CD14-positive monocyte (primary cell): ENCODE measurements around the gene SLC22A23. TPM values are rescaled to one million over a fixed set of nuclear protein-coding genes. Genes with fewer than 3 reads are reported as not detected.

Experiments used
- DNase-seq, 3 donors: peaks; one replicate each; pipeline ENCODE4 v3.0.0-alpha.2; 2011 to 2022
- H2AFZ ChIP-seq: 2 replicates; pipeline ENCODE4 v1.6.0; 2012; ENCODE audit warnings: mild to moderate bottlenecking, low read depth, low read length, inconsistent platforms; ENCODE audit not compliant: insufficient read depth, poor library complexity, severe bottlenecking
- H3K27ac ChIP-seq, 2 donors: 1 replicate in 1 of 2; 2 replicates in 1 of 2; pipeline ENCODE4 v1.5.1; 2012 to 2013; ENCODE audit warnings: low read length in 2 of 2, control low read depth in 1 of 2, inconsistent platforms in 1 of 2, low read depth in 1 of 2, mild to moderate bottlenecking in 1 of 2
- H3K27me3 ChIP-seq, 2 donors: one replicate each; pipeline versions ENCODE4 v1.6.0 to v1.6.1; 2011 to 2013; ENCODE audit warnings: low read length in 2 of 2; ENCODE audit not compliant: control insufficient read depth in 2 of 2, insufficient read depth in 2 of 2
- H3K36me3 ChIP-seq, 2 donors: replicated peaks in 1 of 2; 1 replicate in 1 of 2; 2 replicates in 1 of 2; pipeline versions ENCODE4 v1.5.1 to v1.6.1; 2012 to 2013; ENCODE audit warnings: low read length in 2 of 2, control low read depth in 1 of 2, inconsistent platforms in 1 of 2, mild to moderate bottlenecking in 1 of 2; ENCODE audit not compliant: insufficient read depth in 2 of 2, control insufficient read depth in 1 of 2
- H3K4me1 ChIP-seq, 2 donors: 1 replicate in 1 of 2; 2 replicates in 1 of 2; pipeline versions ENCODE4 v1.5.1 to v1.6.1; 2012 to 2013; ENCODE audit warnings: low read length in 2 of 2, control low read depth in 1 of 2, inconsistent platforms in 1 of 2, mild to moderate bottlenecking in 1 of 2, moderate library complexity in 1 of 2; ENCODE audit not compliant: insufficient read depth in 2 of 2, control insufficient read depth in 1 of 2
- H3K4me2 ChIP-seq: replicated peaks from 2 replicates; pipeline ENCODE3; 2012; ENCODE audit warnings: low read length, moderate library complexity, mild to moderate bottlenecking; ENCODE audit not compliant: poor library complexity, severe bottlenecking; ENCODE audit errors: extremely low read depth
- H3K4me3 ChIP-seq, 3 experiments: fragments of 200-600 bp in 1 of 3; sonication (generic) in 1 of 3; replicated peaks in 1 of 3; 1 replicate in 2 of 3; 2 replicates in 1 of 3; pipeline ENCODE4 v1.5.1; 2011 to 2013; ENCODE audit warnings: low read length in 3 of 3, mild to moderate bottlenecking in 3 of 3, control low read depth in 2 of 3, low read depth in 2 of 3, inconsistent platforms in 1 of 3, moderate library complexity in 1 of 3
- H3K79me2 ChIP-seq: 2 replicates; pipeline ENCODE4 v1.6.0; 2012; ENCODE audit warnings: mild to moderate bottlenecking, control low read depth, inconsistent platforms, low read length, moderate library complexity; ENCODE audit not compliant: insufficient read depth
- H3K9ac ChIP-seq: 2 replicates; pipeline ENCODE4 v1.6.0; 2017; ENCODE audit warnings: low read length, mild to moderate bottlenecking; ENCODE audit not compliant: insufficient read depth, poor library complexity, severe bottlenecking
- H3K9me3 ChIP-seq, 2 donors: replicated peaks in 1 of 2; 1 replicate in 1 of 2; 2 replicates in 1 of 2; pipeline versions ENCODE4 v1.5.1 to v1.6.1; 2012 to 2013; ENCODE audit warnings: low read length in 2 of 2, control low read depth in 1 of 2; ENCODE audit not compliant: control insufficient read depth in 1 of 2, insufficient read depth in 1 of 2
- H4K20me1 ChIP-seq: 2 replicates; pipeline ENCODE4 v1.6.0; 2012; ENCODE audit warnings: mild to moderate bottlenecking, low read length, control low read depth, moderate library complexity; ENCODE audit not compliant: insufficient read depth
- H3K27ac Mint-ChIP-seq, 7 donors: one replicate each; pipeline ENCODE4 v1.8.0; 2020; ENCODE audit warnings: mild to moderate bottlenecking in 7 of 7, mixed read lengths in 7 of 7, moderate library complexity in 6 of 7, inconsistent platforms in 2 of 7
- H3K27me3 Mint-ChIP-seq, 3 donors: one replicate each; pipeline ENCODE4 v1.8.0; 2021 to 2022; ENCODE audit warnings: low read depth in 3 of 3, mild to moderate bottlenecking in 3 of 3, mixed read lengths in 3 of 3, moderate library complexity in 3 of 3, inconsistent platforms in 1 of 3
- H3K36me3 Mint-ChIP-seq, 2 donors: one replicate each; pipeline ENCODE4 v1.8.0; 2020; ENCODE audit warnings: mixed read lengths in 2 of 2, inconsistent platforms in 1 of 2, mild to moderate bottlenecking in 1 of 2
- H3K4me1 Mint-ChIP-seq: one replicate; pipeline ENCODE4 v1.8.0; 2020; ENCODE audit warnings: mild to moderate bottlenecking, mixed read lengths
- H3K4me3 Mint-ChIP-seq, 2 donors: one replicate each; pipeline ENCODE4 v1.8.0; 2020; ENCODE audit warnings: mild to moderate bottlenecking in 2 of 2, mixed read lengths in 2 of 2, moderate library complexity in 1 of 2
- H3K9me3 Mint-ChIP-seq, 7 donors: one replicate each; pipeline ENCODE4 v1.8.0; 2020 to 2022; ENCODE audit warnings: mixed read lengths in 7 of 7, mild to moderate bottlenecking in 6 of 7, moderate library complexity in 6 of 7, inconsistent platforms in 2 of 7
- WGBS: methylation state at CpG from one replicate; pipeline ENCODE4 v1.1.5; 2013; ENCODE audit warnings: missing lambda C conversion rate; ENCODE audit not compliant: insufficient coverage; 5-methylcytosine and 5-hydroxymethylcytosine counted together
- intact Hi-C, 2 donors: fragments of 100-400 bp; cut with micrococcal nuclease; formaldehyde crosslinking; loops; one replicate each; pipeline versions ENCODE4 v1.15.0 to v1.15.1; 2023
- polyA plus RNA-seq, 3 donors: library from polyadenylated mRNA; depleted of rRNA in 1 of 3; unstranded in 2 of 3; stranded (reverse) in 1 of 3; fragments of 300-500 nt in 2 of 3; fragments of >200 nt in 1 of 3; fragmentation: Illumina TruSeq in 2 of 3; gene quantifications; 1 replicate in 2 of 3; 2 replicates in 1 of 3; pipeline ENCODE4 v1.2.3, GENCODE V29; 2012 to 2021
- TF ChIP-seq, protein P1 (sequence below): fragments of 200-600 bp; IDR thresholded peaks from one replicate; pipeline ENCODE4 v1.8.0; 2022; ENCODE audit warnings: antibody characterized with exemption, mild to moderate bottlenecking

Gene SLC22A23
- polyA plus RNA-seq, 3 donors: 0.08 TPM; not detected in 2

DNA sequence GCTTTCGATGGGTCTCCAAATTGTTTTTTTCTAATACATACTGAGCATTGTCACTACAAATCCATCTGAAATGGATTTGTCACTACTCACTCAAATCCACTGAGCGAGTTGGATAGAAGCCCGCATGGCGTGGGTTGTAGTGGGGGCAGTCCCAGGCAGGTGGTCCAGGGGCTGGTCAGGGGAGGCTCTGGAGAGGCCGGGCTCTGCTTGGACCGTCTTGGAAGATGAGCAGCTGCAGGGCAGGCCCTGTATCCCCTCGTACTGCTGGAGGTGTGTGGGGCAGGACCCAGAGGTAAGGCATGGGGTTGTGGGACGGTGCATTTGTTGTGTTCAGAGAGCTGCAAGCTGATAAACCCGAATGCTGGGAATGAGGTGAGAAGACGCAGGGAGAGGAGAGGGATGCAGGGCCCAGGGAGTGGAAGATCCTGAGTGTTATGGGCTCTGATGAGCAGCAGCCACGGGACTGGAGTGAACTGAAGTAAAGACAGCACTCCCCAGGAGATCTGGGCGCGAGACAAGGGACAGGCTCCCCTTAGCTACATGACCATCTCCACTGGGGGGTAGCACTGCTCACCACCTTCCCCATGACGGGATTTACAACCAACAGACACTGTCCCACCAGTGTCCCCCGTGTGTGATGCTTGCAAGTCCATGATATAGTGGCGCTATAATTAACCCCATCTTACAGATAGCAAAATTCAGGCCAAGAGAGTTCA lies 152.2 kb downstream of the SLC22A23 start:
- intact Hi-C loops: no loop called here
- no peak for DNase-seq
- no peaks in the 10 kb centered on the region for H3K36me3 Mint-ChIP-seq
- H3K4me3 ChIP-seq: no peak overlapping the region
- no peak overlapping the region for H3K4me2 ChIP-seq
- 94% methylated on average over 10 of the region's 16 CpGs for WGBS
- no peak overlapping the region for H3K4me3 Mint-ChIP-seq
- H2AFZ ChIP-seq: no peak overlapping the region
- H3K9me3 Mint-ChIP-seq: peaks cover 0 to 7% (median 3%) of the 10 kb centered on the region in 7 donors
- H3K27me3 ChIP-seq: no peaks in the 10 kb centered on the region
- H3K27me3 Mint-ChIP-seq: peaks cover 5 to 10% (median 8%) of the 10 kb centered on the region in 3 donors
- H3K9me3 ChIP-seq: no peaks in the 10 kb centered on the region
- no peaks in the 10 kb centered on the region for H3K79me2 ChIP-seq
- H3K4me1 Mint-ChIP-seq: no peaks in the 10 kb centered on the region
- H3K27ac Mint-ChIP-seq: peak overlapping the region in 1 of 7 donors; percentile 23
- no peak overlapping the region for H3K9ac ChIP-seq
- H3K36me3 ChIP-seq: no peaks in the 10 kb centered on the region
- no peak overlapping the region for H3K27ac ChIP-seq
- no peaks in the 10 kb centered on the region for H3K4me1 ChIP-seq
- H4K20me1 ChIP-seq: no peaks in the 10 kb centered on the region
- TF ChIP-seq, protein P1, sequence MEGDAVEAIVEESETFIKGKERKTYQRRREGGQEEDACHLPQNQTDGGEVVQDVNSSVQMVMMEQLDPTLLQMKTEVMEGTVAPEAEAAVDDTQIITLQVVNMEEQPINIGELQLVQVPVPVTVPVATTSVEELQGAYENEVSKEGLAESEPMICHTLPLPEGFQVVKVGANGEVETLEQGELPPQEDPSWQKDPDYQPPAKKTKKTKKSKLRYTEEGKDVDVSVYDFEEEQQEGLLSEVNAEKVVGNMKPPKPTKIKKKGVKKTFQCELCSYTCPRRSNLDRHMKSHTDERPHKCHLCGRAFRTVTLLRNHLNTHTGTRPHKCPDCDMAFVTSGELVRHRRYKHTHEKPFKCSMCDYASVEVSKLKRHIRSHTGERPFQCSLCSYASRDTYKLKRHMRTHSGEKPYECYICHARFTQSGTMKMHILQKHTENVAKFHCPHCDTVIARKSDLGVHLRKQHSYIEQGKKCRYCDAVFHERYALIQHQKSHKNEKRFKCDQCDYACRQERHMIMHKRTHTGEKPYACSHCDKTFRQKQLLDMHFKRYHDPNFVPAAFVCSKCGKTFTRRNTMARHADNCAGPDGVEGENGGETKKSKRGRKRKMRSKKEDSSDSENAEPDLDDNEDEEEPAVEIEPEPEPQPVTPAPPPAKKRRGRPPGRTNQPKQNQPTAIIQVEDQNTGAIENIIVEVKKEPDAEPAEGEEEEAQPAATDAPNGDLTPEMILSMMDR: no peak

DNA sequence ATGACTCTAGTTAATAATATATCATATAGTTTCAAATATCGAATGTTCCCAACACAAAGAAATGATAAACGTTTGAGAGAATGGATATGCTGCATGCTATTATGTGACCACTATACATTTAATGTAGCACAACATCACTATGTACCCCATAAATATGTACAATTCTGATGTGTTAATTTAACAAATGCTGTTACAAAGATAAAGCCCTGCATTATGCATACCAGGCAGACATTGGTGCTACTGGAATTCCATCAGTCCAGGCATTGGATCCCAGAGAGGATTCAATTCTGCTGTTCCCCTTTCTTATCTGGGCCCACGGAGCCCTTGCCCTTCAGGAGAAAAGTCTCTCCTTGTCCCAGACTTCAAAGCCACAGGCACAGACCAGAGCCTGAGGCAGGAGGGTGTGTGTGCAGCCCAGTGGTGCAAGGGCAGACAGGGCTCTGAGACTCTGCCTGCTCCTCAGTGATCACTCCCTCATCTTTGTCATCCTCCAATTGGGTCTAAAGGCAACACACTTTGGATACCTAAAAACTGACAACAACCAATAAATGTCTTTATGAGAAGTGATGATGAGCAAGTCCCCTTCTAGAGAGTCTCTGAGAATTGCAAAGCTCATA lies 152.9 kb downstream of the SLC22A23 start:
- Histone ChIP-seq H3K27me3 (no peaks in the 10 kb centered on the region), H3K9me3 (no peaks in the 10 kb centered on the region), H3K79me2 (no peaks in the 10 kb centered on the region), H3K4me3 (no peak overlapping the region), H2AFZ (no peak overlapping the region), H3K36me3 (no peaks in the 10 kb centered on the region), H3K27ac (no peak overlapping the region), H3K4me2 (no peak overlapping the region), H4K20me1 (no peaks in the 10 kb centered on the region), H3K4me1 (no peaks in the 10 kb centered on the region), H3K9ac (no peak overlapping the region)
- DNase-seq: no peak
- no peaks in the 10 kb centered on the region for H3K36me3 Mint-ChIP-seq
- H3K27ac Mint-ChIP-seq: no peak overlapping the region
- peaks cover 5 to 12% (median 8%) of the 10 kb centered on the region in 3 donors for H3K27me3 Mint-ChIP-seq
- intact Hi-C loops: no loop called here
- no CpG with 5 or more reads among the region's 3 CpGs for WGBS
- TF ChIP-seq, protein P1: no peak
- peaks cover 0 to 7% (median 3%) of the 10 kb centered on the region in 7 donors for H3K9me3 Mint-ChIP-seq
- no peak overlapping the region for H3K4me3 Mint-ChIP-seq
- no peaks in the 10 kb centered on the region for H3K4me1 Mint-ChIP-seq
